Activated naive CD4-positive, alpha-beta T cell treated with anti-CD3 and anti-CD28 coated beads, Interleukin-2, amount 50 U/mL, for 16 hours (primary cell): ENCODE data around the gene TIMM23B.
"Not testable (repeated sequence)": the region's sequence is repeated elsewhere in the genome, so short reads cannot be mapped to it uniquely, and the experiment has no call there.

ENCODE experiments used
- DNase-seq: peaks from one replicate; pipeline ENCODE4 v3.0.0-alpha.2; 2020

Gene TIMM23B

DNA sequence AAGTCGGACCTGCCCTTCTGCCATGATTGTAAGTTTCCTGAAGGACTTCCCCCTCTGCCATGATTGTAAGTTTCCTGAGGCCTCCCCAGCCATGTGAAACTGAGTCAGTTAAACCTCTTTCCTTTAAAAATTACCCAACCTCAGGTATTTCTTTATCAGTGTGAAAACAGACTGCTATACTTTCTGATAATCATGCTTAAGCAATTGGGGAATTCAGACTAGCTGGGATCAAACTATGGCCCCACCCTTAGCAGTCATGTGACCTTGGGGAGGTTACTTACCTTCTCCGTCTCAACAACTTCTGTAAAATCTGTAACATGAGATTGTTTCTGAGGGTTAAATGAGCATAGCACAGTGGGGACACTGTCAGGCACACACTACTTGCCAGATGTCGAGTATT, 45.4 kb downstream of the TIMM23B start:
- not testable (repeated sequence) for DNase-seq

DNA sequence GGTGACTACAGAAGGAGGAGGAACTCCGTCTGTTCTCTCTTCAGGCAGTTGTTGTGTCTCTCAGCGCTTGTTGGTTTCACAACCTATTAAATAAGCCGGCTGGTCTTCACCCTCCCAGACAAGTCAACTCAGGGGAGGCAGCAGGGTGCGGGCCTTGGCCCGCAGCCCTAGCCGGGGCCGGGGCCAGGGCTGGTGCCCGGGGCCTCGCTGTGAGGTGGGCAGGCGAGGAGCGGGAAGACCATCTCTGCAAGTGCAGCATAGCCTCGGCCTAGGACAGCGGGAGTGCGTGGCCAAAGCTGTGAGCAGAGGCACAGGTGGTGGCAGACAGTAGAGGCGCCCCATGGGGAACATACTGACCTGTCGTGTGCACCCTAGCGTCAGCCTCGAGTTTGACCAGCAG, 46.5 kb downstream of the TIMM23B start, which contains the start of gene AGAP6:
AGAP6 (plus strand) TSS at position 31 of the 400 bp plus-strand sequence; CDS start at position 341, 310 bp downstream.
- not testable (repeated sequence) for DNase-seq

DNA sequence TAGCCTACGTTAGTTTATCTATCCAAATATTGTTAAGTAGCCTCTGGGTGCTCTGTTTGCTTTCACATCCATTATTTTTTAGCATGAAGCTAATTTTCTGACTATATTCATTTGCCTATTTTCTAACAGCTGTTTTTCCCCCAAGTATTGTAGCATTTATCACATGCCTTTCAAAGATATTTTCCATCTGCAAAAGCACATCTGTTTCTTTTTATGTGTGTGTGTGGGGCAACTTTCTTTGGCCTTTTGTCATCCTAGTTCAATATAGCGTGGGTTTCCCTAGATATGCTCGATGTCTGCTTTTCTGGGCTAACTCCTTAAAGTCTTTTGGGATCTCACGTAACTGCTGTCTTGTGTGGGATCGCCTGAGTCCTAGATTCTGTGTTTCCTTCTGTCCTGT, 53.5 kb downstream of the TIMM23B start:
- DNase-seq = not testable (repeated sequence)

DNA sequence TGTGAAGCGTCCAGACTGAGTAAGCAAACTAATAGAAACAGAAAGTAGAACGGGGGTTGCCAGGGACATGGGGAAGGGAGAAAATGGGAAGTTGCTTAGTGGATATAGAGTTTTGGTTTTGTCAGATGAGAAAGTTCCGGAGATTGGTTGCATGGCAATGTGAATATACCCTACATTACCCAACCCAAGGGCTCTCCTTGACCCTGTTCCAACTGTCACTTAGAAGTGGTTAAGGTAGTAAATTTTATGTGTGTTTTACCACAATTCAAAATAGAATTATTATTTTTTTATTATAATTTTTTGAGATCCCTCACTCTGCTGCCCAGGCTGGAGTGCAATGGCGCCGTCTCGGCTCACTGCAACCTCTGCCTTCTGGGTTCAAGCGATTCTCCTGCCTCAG, 72.2 kb downstream of the TIMM23B start:
- DNase-seq = not testable (repeated sequence)

DNA sequence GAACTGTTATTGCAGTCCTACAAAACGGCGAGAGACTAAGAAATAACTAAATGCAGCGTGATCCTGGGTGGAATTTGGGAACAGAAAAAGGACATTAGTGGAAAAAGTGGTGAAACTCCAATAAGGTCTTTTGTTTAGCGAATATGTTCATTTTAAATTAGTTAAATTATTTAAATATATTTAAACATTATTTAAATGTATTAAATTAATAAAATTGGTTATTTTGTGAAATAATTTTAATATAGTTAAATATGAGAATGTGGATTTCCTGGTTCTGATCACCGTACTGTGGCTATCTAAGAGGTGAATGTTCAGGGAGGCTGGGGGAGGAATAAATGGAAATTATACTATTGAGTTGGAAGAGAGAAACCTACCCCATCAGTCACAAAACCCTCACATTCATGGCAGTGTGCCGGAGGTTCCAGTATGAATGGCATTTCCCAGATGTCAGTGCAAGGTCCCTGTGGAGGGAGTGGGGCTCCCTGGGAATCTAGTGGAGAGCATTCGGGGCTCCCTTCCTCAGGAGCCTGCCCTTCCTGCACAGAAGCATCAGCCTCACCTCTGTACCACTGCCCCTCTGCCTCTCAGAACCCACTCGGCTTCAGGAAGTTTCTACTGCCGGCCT, 73.9 kb downstream of the TIMM23B start:
- not testable (repeated sequence) for DNase-seq

DNA sequence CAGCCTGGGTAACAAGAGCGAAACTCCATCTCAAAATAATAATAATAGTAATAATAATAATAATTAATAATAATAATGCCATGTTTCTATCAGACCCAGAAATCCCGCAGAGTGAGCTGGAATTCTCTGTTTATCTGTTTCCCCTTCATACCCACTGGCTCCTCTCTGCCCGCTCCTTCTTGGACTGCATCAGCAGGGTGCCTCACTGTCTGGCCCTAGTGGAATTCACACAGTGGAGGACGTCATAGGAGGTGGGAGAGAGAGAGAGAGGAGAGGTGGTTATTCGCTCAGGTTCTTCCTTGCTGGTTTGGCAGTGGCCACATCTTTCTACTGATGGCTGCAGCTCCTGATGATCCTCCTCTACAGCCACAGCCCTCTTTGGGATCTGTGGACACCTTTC, 75.1 kb downstream of the TIMM23B start:
- DNase-seq = not testable (repeated sequence)

DNA sequence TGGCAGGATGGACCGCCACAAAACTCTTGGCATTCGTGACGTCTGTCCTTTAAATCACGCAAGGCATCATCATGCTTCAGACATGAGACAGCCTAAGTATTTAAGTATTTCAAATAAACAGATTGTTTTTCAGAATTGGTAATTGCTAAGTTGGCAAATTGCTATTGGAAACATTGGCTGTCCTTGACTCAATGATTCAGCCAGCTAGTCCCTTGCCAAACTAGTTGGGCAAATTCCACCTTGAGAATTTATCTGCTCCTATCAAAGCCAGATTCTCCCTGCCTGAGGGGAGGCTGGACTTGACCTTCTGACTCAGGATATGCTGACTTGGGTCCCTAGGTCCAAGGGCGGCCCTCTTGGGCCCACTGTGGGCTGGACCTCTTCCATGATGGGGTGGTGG, 75.8 kb downstream of the TIMM23B start:
- not testable (repeated sequence) for DNase-seq

DNA sequence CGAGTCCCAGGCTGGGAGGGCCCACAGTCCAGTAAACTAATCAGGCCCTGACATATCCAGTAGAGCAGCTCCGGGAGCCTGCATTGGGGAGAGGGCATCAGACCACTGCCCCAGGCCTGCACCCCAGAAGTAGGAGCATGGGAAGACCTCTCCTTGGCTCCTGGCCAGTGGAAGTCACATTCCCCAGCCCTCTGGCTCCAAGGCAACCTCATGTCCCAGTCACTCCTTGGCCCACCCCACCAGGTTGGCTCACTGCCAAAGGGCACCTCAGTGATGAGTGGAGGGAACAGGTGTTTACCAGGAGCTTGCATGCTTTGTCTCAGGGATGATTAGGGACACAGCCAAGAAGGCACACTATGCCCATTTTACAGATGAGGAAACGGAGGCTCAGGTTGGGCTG, 77.4 kb downstream of the TIMM23B start:
- not testable (repeated sequence) for DNase-seq

DNA sequence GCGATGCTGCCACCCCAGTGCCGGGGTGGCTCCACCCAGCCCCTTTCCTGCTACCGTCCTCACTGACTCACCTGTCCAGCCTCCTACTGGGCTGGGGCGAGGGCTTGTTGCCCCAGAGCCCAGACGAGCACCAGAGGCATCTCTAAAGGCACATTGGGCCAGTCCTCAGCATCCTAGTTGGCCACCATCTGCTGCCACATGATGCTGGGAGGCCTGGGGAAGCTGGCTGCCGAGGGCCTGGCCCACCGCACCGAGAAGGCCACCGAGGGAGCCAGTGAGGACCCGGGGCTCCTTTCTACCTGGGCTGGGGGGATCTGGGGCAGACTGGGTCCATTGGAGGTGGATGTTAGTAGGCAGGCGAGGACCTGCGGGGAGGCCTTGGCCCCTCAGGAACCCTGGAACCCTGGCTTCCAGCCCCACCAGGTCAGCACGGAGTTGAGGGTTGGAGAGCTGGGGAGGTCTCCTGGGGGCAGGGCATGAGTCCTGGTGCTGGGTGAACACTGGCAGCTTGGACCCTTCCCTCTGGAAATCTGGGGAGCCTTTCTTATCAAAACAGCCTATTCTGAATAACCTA, 78.7 kb downstream of the TIMM23B start:
- not testable (repeated sequence) for DNase-seq

DNA sequence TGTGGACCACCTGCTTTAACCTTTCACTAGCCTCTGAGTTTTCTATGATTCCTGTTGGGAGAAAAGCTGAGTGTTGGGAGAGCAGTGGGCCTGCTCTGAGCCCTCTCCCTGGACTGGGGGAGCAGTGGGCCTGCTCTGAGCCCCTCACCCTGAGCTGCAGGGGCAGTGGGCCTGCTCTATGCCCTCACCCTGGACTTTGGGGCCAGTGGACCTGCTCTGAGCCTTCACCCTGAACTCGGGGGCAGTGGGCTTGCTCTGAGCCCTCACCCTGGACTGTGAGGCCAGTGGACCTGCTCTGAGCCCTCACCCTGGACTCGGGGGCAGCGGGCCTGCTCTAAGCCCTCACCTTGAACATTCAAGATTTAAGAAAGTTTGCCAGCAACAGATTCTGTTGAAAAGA, 79.8 kb downstream of the TIMM23B start:
- DNase-seq = no peak
